ENCODE measurements around the gene COL24A1.

- no peak for TF ChIP-seq CTCF (IDR thresholded peaks at IDR 0.05)
- no peak for TF ChIP-seq EZH2 (IDR thresholded peaks at IDR 0.05; ENCODE audit: borderline replicate concordance, insufficient read depth, low read depth, low read length, poor library complexity, severe bottlenecking)
These were observed 1.3 kb downstream of the COL24A1 start for GRCh38 chr1:86155051-86155806.
